HG02884 (cell line): ENCODE measurements around the gene ANKRD11.
"Not testable (repeated sequence)": the region's sequence is repeated elsewhere in the genome, so short reads cannot be mapped to it uniquely, and the experiment has no call there.

Experiments
- ATAC-seq: cut with Tn5 transposase; IDR thresholded peaks from one replicate; pipeline ENCODE4 v1.9.1; 2021; ENCODE audit warnings: mild to moderate bottlenecking, moderate library complexity; ENCODE audit not compliant: unreplicated experiment

The ANKRD11 gene

DNA sequence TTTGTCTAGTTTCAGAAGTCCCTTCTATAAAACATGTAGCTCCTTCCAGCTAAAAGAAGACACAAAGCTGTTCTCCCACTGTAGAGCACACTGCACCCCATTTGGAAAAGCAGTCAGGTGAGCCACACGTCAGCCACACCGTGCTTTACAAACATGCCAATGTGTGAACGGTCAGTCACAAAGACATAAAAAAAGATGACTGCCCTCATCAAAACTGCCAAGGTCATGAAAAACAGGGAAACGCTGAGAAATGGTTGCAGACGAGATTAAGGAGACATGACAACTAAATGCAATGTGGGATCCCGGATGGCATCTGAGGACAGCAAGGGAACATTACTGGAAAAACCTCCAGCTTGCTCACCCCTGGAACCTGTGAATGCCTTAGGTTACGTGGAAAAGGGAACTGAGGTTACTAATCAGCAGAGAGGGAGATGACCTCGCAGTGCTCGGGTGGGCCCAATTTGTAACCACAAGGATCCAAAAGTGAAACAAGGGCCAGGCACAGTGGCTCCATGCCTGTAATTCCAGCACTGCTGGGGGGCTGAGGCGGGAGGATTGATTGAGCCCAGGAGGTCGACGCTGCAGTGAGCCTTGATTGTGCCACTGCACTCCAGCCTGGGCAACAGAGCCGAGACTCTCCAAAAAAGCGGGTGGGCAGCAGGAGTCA, 8.1 kb downstream of the ANKRD11 start:
- no peak for ATAC-seq

DNA sequence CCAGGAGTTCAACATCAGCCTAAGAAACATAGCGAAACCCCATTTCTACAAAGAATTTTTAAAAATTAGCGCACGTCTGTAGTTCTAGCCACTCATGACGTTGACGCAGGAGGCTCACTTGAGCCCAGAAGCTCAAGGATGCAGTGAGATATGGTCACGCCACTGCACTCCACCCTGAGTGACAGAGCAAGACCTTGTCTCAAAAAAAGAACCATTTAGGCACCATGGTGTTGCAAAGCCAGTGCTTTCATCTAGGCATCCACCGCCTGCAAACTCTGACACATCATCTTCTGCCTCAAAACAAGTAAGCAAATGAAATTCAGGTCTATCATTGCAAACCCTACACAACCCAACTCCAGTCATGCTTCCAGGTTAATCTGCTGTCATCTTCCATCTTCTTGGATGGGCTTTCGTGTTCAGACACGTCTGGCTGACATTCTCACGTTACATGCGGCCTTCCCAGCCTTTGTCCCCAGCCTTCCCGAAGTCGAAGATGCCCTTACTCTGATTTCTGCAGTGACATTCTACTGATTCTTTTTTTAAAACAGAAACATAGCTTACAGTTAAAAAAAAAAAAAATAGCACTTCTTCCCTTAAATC, 8.9 kb downstream of the ANKRD11 start:
- ATAC-seq: no peak

DNA sequence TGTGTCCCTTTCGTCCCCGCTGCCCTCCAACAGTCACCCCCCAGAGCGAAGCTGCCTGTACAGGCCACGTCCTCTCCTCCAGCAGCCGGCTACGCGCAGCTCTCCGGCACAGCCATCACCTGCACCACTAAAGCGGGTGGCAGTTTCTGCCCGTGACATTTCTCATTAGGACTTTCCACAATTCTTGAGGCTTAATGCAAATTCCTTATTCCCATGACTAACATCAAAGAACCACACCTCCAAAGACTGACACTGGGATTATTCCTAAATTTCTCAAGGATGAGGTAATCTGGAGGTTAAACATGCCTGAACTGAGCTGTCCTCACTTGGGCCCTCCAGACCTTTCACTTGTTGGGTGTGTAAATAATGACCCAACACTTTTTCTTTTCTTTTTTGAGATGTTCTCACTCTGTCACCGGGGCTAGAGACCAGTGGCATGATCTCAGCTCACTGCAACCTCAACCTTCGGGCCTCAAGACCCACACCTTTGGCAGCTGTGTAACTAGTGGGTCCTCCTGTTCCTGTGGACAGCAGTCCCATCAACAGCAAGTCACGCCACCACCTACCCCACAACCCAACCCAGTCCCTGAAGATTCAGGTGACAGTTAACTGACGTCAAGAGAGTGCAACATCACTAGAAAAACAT, 11.7 kb downstream of the ANKRD11 start:
- no peak for ATAC-seq

DNA sequence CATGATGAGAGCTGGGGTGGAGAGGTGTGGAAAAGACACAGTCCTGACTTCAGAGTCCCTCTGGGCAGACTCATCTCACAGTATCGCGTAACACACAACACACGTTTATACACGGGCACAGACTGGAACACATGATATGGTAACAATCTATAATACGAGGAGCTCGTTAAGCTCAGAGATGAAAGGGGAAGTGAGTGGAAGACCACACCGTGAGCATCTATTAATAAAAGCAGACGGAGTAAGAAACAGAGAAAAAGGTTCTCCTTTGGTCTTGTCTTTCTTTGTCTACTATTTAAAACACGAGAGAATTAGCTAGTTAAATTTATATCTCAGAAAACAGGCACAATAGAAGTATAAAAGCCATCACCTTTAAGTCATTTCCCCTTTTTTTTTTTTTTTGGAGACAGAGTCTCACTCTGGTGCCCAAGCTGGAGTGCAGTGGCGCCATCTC, 13.5 kb downstream of the ANKRD11 start:
- ATAC-seq: no peak

DNA sequence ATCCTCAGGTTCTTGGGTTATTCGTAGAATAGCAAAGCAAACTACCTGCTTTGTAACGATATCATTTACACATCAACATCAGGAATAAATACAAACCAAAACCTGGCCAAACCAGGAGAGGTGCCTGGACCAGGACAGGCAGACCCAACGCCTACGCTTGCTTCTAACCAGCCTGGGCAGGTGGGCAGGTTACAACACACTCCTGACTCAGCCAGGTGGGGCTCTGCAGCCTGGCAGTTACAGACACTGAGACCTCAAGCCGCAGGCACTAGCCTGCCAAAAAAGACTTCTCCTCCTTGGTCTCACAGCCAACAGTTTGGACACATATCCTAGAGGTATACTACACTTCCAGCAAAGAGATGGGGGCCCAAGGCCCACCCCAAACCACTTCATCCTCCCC, 14.0 kb downstream of the ANKRD11 start:
- ATAC-seq: no peak

DNA sequence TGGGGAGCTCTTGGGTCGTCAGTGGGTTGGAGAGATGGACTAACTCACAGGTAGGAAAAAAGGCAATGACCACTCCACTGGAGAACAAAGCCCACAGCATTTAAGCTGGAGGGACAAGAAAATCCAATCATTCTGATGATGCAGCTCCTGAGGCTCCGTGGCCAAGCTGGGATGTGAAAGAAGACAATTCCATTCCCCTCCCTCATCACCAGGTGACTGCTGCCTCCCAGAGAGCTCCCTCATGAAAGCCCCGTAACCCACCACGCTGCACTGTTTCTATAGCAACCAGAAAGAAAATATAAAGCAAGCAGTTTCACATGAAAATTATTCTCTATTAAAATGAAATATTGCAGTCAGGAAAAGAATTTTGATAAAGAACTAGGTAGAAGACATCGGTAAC, 15.2 kb downstream of the ANKRD11 start:
- no peak for ATAC-seq

DNA sequence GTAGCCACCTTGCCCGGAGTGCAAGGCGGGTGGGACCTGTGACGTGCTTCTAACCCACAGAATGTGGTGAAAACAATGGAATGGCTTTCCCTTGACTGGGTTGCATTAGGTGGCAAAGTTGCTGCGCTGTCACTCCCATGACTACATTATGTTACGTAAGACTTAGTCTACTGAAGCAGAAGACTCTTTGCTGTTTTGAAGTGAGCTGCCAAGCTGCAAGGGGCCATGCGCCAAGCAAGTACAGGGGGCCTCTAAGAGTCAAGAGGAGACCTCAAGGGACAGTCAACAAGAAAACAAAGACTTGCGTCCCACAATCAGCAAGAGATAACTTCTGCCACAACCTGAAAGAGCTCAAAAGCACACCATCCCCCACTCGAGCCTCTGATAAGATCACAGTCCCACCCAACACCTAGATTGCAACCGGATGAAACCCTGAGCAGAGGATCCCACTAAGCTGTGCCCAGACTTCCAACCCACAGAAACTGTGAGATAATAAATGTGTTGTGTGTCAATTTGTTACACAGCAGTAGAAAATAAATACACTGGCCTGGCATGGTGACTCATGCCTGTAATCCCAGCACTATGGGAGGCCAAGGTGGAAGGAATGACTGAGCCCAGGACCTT, 16.5 kb downstream of the ANKRD11 start:
- no peak for ATAC-seq

DNA sequence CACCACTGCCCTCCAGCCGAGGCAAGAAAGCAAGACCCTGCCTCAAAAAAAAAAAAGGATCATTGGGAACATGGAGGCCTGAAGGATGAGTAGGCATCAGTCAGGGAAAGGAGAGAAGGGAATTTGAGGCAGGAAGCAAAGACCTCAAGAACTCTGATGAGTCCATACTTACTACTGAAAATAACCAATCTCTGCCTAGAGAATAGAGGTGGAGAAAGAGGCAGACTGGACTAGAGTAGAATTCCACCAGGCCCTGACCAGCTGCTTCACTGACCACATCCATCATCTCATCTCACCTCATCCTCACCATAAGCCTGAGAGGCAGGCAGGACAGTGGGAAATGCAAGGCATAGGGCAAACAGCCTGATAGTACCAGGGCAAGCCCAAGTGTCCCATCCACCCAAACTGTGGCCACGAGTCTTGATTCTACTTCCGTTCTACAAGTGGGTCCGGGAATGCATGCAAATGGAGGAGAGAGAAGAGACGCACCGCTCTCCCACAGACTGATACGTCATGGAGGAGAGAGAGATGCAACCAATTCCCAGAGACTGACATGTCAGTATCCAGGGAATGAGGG, 17.1 kb downstream of the ANKRD11 start:
- ATAC-seq: no peak

DNA sequence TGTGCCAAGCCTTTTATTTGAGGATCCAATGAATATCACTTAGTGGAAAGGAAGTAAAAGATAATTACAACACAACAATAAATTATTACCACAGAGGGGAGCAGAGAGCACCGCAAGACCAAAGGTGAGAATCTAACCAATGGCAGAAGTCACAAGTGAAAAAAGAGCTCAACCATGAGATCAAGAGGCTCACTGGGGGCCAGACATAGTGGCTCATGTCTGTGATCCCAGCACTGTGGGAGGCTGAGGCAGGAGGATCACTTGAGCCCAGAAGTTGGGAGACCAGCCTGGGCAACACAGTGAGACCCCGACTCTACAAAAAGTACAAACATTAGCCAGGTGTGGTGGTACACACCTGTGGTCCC, 17.7 kb downstream of the ANKRD11 start:
- no peak for ATAC-seq

DNA sequence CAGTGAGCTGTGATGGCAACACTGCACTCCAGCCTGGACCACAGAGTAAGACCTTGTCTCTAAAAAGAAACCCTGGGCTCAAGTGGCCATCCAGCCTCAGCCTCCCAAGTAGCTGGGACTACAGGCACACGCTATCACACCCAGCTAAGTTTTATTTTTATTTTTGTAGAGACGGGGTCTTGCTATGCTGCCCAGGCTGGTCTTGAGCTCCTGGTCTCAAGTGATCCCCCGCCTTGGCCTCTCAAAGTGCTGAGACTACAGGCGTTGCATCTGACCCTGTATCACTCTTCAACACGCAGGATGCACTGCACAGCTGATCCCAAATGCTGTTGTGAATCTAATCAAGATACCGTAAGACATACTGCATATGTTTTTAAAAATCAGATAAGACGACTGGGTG, 23.0 kb downstream of the ANKRD11 start:
- ATAC-seq: no peak

DNA sequence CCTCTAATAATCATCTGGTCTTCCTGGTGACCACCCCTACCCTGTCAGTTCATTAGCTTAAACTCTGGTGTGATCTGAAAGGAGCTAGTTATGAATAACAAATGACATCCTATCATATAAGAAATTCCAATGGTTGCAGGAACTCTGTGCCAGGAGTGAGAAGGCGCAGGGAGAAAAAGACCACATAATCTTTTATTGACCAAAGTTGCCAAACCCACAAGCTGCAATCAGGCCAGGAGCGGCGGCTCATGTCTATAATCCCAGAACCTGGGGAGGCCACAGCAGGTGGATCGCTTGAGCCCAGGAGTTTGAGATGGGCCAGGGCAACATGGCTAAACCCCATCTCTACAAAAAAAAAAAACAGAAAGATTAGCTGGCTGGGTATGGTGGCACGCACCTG, 23.4 kb downstream of the ANKRD11 start:
- no peak for ATAC-seq

DNA sequence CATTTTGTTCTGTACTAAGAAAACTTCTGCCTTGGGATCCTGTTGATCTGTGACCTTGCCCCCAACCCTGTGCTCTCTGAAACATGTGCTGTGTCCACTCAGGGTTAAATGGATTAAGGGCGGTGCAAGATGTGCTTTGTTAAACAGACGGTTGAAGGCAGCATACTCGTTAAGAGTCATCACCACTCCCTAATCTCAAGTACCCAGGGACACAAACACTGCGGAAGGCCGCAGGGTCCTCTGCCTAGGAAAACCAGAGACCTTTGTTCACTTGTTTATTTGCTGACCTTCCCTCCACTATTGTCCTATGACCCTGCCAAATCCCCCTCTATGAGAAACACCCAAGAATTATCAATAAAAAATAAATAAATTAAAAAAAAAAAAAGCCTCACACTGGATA, 27.0 kb downstream of the ANKRD11 start:
- ATAC-seq: not testable (repeated sequence)

DNA sequence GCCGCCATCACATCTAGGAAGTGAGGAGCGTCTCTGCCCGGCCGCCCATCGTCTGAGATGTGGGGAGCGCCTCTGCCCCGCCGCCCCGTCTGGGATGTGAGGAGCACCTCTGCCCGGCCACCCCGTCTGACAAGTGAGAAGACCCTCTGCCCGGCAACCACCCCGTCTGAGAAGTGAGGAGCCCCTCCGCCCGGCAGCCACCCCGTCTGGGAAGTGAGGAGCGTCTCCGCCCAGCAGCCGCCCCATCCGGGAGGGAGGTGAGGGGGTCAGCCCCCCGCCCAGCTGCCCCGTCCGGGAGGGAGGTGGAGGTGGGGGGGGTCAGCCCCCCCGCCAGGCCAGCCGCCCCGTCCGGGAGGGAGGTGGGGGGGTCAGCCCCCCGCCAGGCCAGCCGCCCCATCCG, 27.7 kb downstream of the ANKRD11 start:
- ATAC-seq: not testable (repeated sequence)

DNA sequence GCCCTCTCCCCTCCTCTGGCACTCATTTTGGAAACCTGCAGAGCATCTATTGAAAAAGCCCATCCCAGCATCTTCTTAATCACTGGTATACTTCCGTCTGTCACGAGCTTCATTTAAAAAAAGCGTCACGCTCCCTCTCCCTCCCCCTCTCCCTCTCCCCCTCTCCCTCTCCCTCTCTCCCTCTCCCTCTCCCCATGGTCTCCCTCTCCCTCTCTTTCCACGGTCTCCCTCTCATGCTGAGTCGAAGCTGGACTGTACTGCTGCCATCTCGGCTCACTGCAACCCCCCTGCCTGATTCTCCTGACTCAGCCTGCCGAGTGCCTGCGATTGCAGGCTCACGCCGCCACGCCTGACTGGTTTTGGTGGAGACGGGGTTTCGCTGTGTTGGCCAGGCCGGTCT, 28.5 kb downstream of the ANKRD11 start:
- ATAC-seq: not testable (repeated sequence)

DNA sequence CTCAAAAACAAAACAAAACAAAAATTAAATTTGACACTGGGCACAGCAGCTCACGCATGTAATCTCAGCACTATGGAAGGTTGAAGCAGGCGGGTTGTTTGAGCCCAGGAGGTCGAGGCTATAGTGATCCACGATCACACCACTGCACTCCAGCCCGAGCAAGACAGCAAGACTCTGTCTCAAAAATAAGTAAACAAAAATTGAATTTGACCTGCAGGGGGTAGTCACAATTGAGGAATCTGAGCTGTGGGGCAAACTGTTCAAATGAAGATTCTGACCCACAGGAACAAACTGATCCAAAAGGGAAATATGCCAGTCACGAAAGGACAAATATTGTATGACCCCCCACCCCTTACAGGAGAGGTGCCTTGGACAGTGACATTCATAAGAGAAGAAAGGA, 29.8 kb downstream of the ANKRD11 start:
- ATAC-seq: no peak

DNA sequence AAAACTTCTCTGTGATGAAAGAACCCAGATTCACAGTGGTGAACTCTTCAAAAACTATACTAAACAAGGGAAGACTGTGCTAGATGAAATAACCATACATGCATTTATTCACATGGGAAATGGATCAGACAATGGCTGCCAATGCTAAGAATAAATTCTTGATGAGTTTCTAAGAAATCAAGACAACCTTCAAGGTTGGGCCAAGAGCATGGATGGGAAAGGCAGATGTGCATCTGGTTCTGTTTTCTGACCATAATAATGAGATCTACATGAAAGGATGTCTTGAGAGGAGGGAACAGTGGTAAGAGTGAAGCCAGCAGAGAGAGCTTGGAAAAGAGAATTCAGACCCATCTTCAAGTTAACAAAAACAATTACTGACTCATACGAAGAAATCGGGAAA, 31.4 kb downstream of the ANKRD11 start:
- no peak for ATAC-seq

DNA sequence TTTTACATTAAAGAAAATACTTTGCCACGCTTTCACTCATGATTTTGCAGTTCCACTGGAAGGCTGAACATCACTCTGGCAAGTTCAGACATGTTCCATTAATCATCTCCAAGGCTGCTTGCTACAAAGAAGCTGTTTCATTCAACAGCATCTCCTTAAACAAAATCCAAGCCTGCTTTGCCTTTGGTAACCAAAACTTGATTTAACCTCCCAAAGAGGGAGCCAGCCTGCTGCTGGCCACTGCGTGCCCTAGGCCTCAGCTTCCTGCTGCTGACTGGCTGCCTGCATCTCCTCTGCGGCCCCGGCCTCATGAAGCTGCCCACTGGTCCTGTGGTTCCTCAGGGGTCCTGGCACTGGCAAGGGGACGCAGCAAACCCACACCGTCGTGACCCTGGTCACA, 31.8 kb downstream of the ANKRD11 start:
- no peak for ATAC-seq

DNA sequence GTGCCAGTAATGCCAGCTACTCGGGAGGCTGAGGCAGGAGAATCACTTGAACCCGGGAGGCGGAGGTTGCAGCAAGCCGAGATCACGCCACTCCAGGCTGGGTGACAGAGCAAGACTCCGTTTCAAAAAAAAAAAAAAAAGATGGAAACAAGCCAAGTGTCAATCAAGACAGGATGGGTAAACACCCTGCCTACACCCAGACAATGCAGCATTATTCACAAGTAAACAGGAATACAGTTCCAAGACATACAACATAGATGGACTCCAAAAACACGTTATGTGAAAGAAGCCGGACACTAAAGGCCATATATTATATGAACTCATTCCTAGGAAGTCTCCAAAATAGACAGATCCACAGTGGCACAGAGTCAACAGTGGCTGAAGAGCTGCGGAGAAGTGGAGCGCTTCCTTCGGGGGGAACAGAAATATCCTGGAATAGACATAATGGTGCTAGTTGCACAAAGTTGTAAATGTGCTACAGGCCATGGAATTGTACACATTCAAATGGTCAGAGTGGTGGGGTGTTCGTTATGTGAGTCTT, 33.9 kb downstream of the ANKRD11 start:
- ATAC-seq: no peak

DNA sequence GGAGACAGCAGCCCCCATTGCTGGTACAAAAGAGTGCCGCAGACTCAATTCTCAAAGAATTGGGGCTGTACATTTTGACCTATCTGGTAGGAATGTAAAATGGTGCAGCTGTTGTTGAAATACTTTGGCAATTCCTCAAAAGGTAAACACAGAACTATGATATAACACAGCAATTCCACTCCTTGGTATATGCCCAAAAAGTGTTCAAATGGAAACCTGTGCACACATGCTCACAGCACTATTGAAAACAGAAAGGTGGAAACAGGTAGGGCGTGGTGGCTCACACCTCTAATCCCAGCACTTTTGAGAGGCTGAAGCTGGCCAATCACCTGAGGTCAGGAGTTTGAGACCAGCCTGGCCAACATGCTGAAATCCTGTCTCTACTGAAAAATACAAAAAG, 34.7 kb downstream of the ANKRD11 start:
- no peak for ATAC-seq

DNA sequence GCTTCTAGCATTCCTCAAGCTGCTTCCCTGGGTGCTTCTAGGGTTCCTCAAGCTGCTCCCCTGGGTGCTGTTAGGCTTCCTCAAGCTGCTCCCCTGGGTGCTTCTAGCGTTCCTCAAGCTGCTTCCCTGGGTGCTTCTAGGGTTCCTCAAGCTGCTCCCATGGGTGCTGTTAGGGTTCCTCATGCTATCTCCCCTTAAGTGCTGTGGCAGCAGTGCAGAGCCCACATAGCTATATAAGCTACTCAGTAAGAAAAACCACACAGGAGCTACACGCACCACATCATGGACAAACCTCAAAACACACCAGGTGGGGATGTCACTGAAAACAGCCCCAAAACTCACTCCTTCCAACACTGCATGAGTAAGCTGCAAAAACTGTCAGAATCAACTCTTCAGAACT, 35.2 kb downstream of the ANKRD11 start:
- ATAC-seq: no peak

DNA sequence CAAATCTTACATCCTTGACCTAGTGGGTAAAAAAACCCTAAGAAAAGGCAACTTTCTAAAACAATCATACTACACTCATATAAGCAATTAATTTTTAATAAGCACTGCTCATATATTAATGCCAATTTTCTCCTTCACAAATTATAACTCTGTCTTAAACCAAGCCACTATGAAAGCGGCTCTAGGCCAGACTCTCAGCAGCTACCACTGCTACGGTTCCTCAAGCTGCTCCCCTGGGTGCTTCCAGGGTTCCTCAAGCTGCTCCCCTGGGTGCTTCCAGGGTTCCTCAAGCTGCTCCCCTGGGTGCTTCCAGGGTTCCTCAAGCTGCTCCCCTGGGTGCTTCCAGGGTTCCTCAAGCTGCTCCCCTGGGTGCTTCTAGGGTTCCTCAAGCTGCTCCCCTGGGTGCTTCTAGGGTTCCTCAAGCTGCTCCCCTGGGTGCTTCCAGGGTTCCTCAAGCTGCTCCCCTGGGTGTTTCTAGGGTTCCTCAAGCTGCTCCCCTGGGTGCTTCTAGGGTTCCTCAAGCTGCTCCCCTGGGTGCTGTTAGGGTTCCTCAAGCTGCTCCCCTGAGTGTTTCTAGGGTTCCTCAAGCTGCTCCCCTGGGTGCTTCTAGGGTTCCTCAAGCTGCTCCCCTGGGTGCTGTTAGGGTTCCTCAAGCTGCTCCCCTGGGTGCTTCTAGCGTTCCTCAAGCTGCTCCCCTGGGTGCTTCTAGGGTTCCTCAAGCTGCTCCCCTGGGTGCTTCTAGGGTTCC, 35.8 kb downstream of the ANKRD11 start:
- ATAC-seq: not testable (repeated sequence)
